HL-60 (cell line): ENCODE results near the gene INSIG1.

Experiments
- CTCF ChIP-seq: IDR thresholded peaks from one replicate; pipeline ENCODE4 v1.5.1; 2011; ENCODE audit warnings: low read length, control low read depth, inconsistent platforms; ENCODE audit not compliant: insufficient read depth
- GABPA ChIP-seq: IDR thresholded peaks from 2 replicates; pipeline ENCODE4 v1.6.1; 2012; ENCODE audit warnings: low read depth
- POLR2AphosphoS5 ChIP-seq: IDR thresholded peaks from 2 replicates; pipeline ENCODE4 v1.6.1; 2012; ENCODE audit warnings: low read depth
- REST ChIP-seq: IDR thresholded peaks from 2 replicates; pipeline ENCODE4 v1.6.1; 2012; ENCODE audit warnings: low read depth; ENCODE audit not compliant: insufficient replicate concordance
- SPI1 ChIP-seq: IDR thresholded peaks from 2 replicates; pipeline ENCODE4 v1.6.1; 2012; ENCODE audit warnings: low read depth, mild to moderate bottlenecking, borderline replicate concordance

- TF ChIP-seq CTCF (no peak), REST (no peak), GABPA (no peak), SPI1 (no peak), POLR2AphosphoS5 (no peak)
Observed at GRCh38 chr7:155336812-155337602, 39.3 kb downstream of the INSIG1 start.
